ENCODE results near the gene GMPPA. TPM values are rescaled to one million over a fixed set of nuclear protein-coding genes. Genes with fewer than 3 reads are reported as not detected.
A peak's percentile ranks its signal among the peaks of the same experiment; 100 is the strongest.

GMPPA gene
- total and polyA plus RNA-seq, 7 donors, result 14.4 to 33.8 (median 20.0) TPM

GRCh38 chr2:219506802-219507526, 8.3 kb downstream of the GMPPA start:
- Histone ChIP-seq H3K4me1 (no peaks in the 10 kb centered on the region), H3K27ac (no peak overlapping the region), H3K9me3 (no peaks in the 10 kb centered on the region), H3K4me3 (no peak overlapping the region), H3K36me3 (ENCODE audit: insufficient read depth in 1 of 2, low read depth in 1 of 2) (peaks cover 0 to 41% of the 10 kb centered on the region in 2 donors), H3K27me3 (ENCODE audit: insufficient read depth in 3 of 3, low read length in 2 of 3) (peaks cover 0 to 16% (median 7%) of the 10 kb centered on the region in 3 donors)
- intact Hi-C loops (cut with DNase I), result no loop called here
- WGBS, 3 donors, result 70 to 76% (median 73%) methylated on average over 17 of the region's 17 CpGs
- TF ChIP-seq CTCF (IDR thresholded peaks at IDR 0.05), result no peak
- DNase-seq, result no peak
- no peak for ATAC-seq

GRCh38 chr2:219507581-219508443, 9.1 kb downstream of the GMPPA start:
- no peak for TF ChIP-seq CTCF (IDR thresholded peaks at IDR 0.05)
- Histone ChIP-seq H3K4me3 (no peak overlapping the region), H3K27ac (no peak overlapping the region), H3K9me3 (no peaks in the 10 kb centered on the region), H3K27me3 (ENCODE audit: insufficient read depth in 3 of 3, low read length in 2 of 3) (peaks cover 0 to 24% (median 10%) of the 10 kb centered on the region in 3 donors), H3K36me3 (ENCODE audit: insufficient read depth in 1 of 2, low read depth in 1 of 2) (peaks cover 0 to 32% of the 10 kb centered on the region in 2 donors), H3K4me1 (no peaks in the 10 kb centered on the region)
- no peak for DNase-seq
- intact Hi-C loops (cut with DNase I), result no loop called here
- whole genome bisulfite sequencing, 3 donors, result 47 to 53% (median 53%) methylated on average over 8 of the region's 8 CpGs
- ATAC-seq, result no peak

GRCh38 chr2:219508444-219508734, 9.7 kb downstream of the GMPPA start:
- Histone ChIP-seq H3K36me3 (ENCODE audit: insufficient read depth in 1 of 2, low read depth in 1 of 2) (peaks cover 0 to 28% of the 10 kb centered on the region in 2 donors), H3K4me1 (no peaks in the 10 kb centered on the region), H3K9me3 (no peaks in the 10 kb centered on the region), H3K27ac (no peak overlapping the region), H3K4me3 (no peak overlapping the region), H3K27me3 (ENCODE audit: insufficient read depth in 3 of 3, low read length in 2 of 3) (peaks cover 0 to 30% (median 12%) of the 10 kb centered on the region in 3 donors)
- intact Hi-C loops (cut with DNase I), result no loop called here
- no peak for TF ChIP-seq CTCF (IDR thresholded peaks at IDR 0.05)
- WGBS, 3 donors, result 42 to 49% (median 46%) methylated on average over 4 of the region's 4 CpGs
- DNase-seq (no peak), ATAC-seq (no peak)

- peaks cover 0 to 38% (median 18%) of the 10 kb centered on the region in 3 donors for H3K27me3 ChIP-seq (ENCODE audit: insufficient read depth in 3 of 3, low read length in 2 of 3)
- DNase-seq, result no peak
Observed at GRCh38 chr2:219508971-219509779, 10.5 kb downstream of the GMPPA start.

More at GRCh38 chr2:219508971-219509779, 10.5 kb downstream of the GMPPA start:
- no peak overlapping the region for H3K27ac ChIP-seq
- H3K4me3 ChIP-seq, result no peak overlapping the region
- H3K9me3 ChIP-seq, result no peaks in the 10 kb centered on the region
- intact Hi-C loops (cut with DNase I), result no loop called here
- H3K4me1 ChIP-seq, result peaks cover 3% of the 10 kb centered on the region
- no peak for TF ChIP-seq CTCF (IDR thresholded peaks at IDR 0.05)
- 8 to 25% (median 14%) methylated on average over 11 to 14 of the region's 14 CpGs for WGBS, 3 donors
- H3K36me3 ChIP-seq (ENCODE audit: insufficient read depth in 1 of 2, low read depth in 1 of 2), result peaks cover 0 to 20% of the 10 kb centered on the region in 2 donors
- ATAC-seq, result peak; percentile 9 to 38 (median 17)

Data from psoas muscle (tissue), 8 donors.